ENCODE data around the gene HILPDA.

HILPDA gene

GRCh38 chr7:128455543-128456254, at the start of gene HILPDA:
Gene HILPDA (plus strand): TSS chr7:128455878. CDS start chr7:128457269, 1,391 bp downstream.
- DNase-seq: peak; percentile 82

- no peak for DNase-seq
Observed at GRCh38 chr7:128406314-128407232, 49.1 kb upstream of the HILPDA start.

GRCh38 chr7:128407233-128407589, 48.5 kb upstream of the HILPDA start:
- no peak for DNase-seq

GRCh38 chr7:128407751-128408708, 47.6 kb upstream of the HILPDA start:
- no peak for DNase-seq

GRCh38 chr7:128408709-128409595, 46.7 kb upstream of the HILPDA start:
- no peak for DNase-seq

- DNase-seq: peak; percentile 23
Observed at GRCh38 chr7:128409596-128410450, 45.9 kb upstream of the HILPDA start, which contains the start of gene IMPDH1. Gene IMPDH1 (minus strand): TSS chr7:128409982. CDS start chr7:128409901, 81 bp downstream.

- no peak for DNase-seq
Observed at GRCh38 chr7:128410451-128410753, 45.3 kb upstream of the HILPDA start.

- no peak for DNase-seq
Observed at GRCh38 chr7:128415217-128415785, 40.4 kb upstream of the HILPDA start.

GRCh38 chr7:128417071-128417470, 38.6 kb upstream of the HILPDA start:
- DNase-seq: no peak

GRCh38 chr7:128419257-128419656, 36.4 kb upstream of the HILPDA start:
- DNase-seq: no peak

- DNase-seq: no peak
Observed at GRCh38 chr7:128420773-128421172, 34.9 kb upstream of the HILPDA start.

- no peak for DNase-seq
Observed at GRCh38 chr7:128421384-128421783, 34.3 kb upstream of the HILPDA start.

- no peak for DNase-seq
Observed at GRCh38 chr7:128422037-128422436, 33.6 kb upstream of the HILPDA start.

- no peak for DNase-seq
Observed at GRCh38 chr7:128422842-128423241, 32.8 kb upstream of the HILPDA start.

- no peak for DNase-seq
Observed at GRCh38 chr7:128424686-128425275, 30.9 kb upstream of the HILPDA start.

- peak; percentile 16 for DNase-seq
Observed at GRCh38 chr7:128425850-128426249, 29.8 kb upstream of the HILPDA start.

- DNase-seq: peak; percentile 18
Observed at GRCh38 chr7:128427289-128427891, 28.3 kb upstream of the HILPDA start.

GRCh38 chr7:128430207-128430606, 25.5 kb upstream of the HILPDA start:
- no peak for DNase-seq

- DNase-seq: no peak
Observed at GRCh38 chr7:128431221-128431620, 24.5 kb upstream of the HILPDA start.

- DNase-seq: no peak
Observed at GRCh38 chr7:128431754-128432153, 23.9 kb upstream of the HILPDA start.

Measured in DMS153 (cell line).